HCT116 (cell line): ENCODE data around the gene GDNF. TPM values are rescaled to one million over a fixed set of nuclear protein-coding genes. Genes with fewer than 3 reads are reported as not detected.

Source experiments
- ATAC-seq: fragments of 200-7000 bp; cut with Tn5 transposase; 2 replicates; pipeline ENCODE4 v1.9.1; 2020; ENCODE audit warnings: mild to moderate bottlenecking, moderate library complexity
- BruUV-seq: library from RNA; stranded (reverse); fragments of 400-500 nt; replicated peaks from 2 replicates; lab custom pipeline; 2021; lab: Mats Ljungman, UMichigan
- CTCF ChIA-PET: fragments of 300-600 bp; sonication (Branson Sonifier 250); formaldehyde crosslinking; loops from one replicate; lab custom pipeline; 2021; ENCODE audit warnings: antibody characterized with exemption; lab: Charles Lee
- POLR2A ChIA-PET: fragments of 300-600, 350-600 bp; sonication (Branson Sonifier 250); formaldehyde crosslinking; loops from one replicate; lab custom pipeline; 2021; ENCODE audit warnings: antibody characterized with exemption; lab: Charles Lee
- RAD21 ChIA-PET, 2 experiments: fragments of 300-600 bp; sonication (Branson Sonifier 250); formaldehyde crosslinking; loops; one replicate each; lab custom pipeline; 2023; ENCODE audit warnings: low total read pairs in 2 of 2; ENCODE audit not compliant: uncharacterized antibody in 2 of 2, unreplicated experiment in 2 of 2, low non-redundant PET in 1 of 2; lab: Charles Lee
- DNase-seq: peaks from one replicate; pipeline ENCODE4 v3.0.0-alpha.2; 2010; ENCODE audit warnings: low read depth, low spot score
- H2AFZ ChIP-seq: fragments of 200-600 bp; shearing (Covaris generic), sonication (generic); 2 replicates; pipeline ENCODE4 v1.6.1; 2017; ENCODE audit warnings: low read depth, mixed run types, mixed read lengths, antibody characterized with exemption, low read length; ENCODE audit not compliant: poor library complexity, severe bottlenecking
- H3K27ac ChIP-seq: 2 replicates; pipeline ENCODE4 v1.5.1; 2012; ENCODE audit warnings: low read depth, low read length
- H3K27me3 ChIP-seq: fragments of 200-600 bp; sonication (generic); 2 replicates; pipeline ENCODE4 v1.6.1; 2016; ENCODE audit warnings: mixed run types, low read length, mixed read lengths; ENCODE audit not compliant: insufficient read depth
- H3K36me3 ChIP-seq, 2 experiments: fragments of 200-500 bp in 1 of 2; fragments of 200-600 bp in 1 of 2; sonication (Bioruptor generic) in 1 of 2; sonication (generic) in 1 of 2; 2 replicates each; pipeline versions ENCODE4 v1.5.1 to v1.6.1; 2014 to 2016; ENCODE audit warnings: low read length in 2 of 2, inconsistent platforms in 1 of 2, mixed read lengths in 1 of 2, mixed run types in 1 of 2; ENCODE audit not compliant: insufficient read depth in 2 of 2, control insufficient read depth in 1 of 2
- H3K4me1 ChIP-seq, 2 experiments: fragments of 200-600 bp in 1 of 2; sonication (generic) in 1 of 2; 2 replicates each; pipeline versions ENCODE4 v1.5.1 to v1.6.1; 2012 to 2017; ENCODE audit warnings: low read length in 2 of 2, inconsistent platforms in 1 of 2, mild to moderate bottlenecking in 1 of 2, mixed read lengths in 1 of 2, mixed run types in 1 of 2, moderate library complexity in 1 of 2; ENCODE audit not compliant: insufficient read depth in 2 of 2, control insufficient read depth in 1 of 2
- H3K4me2 ChIP-seq: fragments of 200-600 bp; sonication (generic); 2 replicates; pipeline ENCODE4 v1.6.1; 2017; ENCODE audit warnings: mixed run types, low read length, mixed read lengths
- H3K4me3 ChIP-seq, 2 experiments: fragments of 200-600 bp in 1 of 2; sonication (generic) in 1 of 2; replicated peaks in 1 of 2; 2 replicates each; pipeline ENCODE4 v1.5.1; 2011 to 2016; ENCODE audit warnings: low read length in 2 of 2, control low read depth in 1 of 2, low read depth in 1 of 2, mild to moderate bottlenecking in 1 of 2, mixed read lengths in 1 of 2, mixed run types in 1 of 2
- H3K79me2 ChIP-seq: fragments of 200-600 bp; sonication (generic); 2 replicates; pipeline ENCODE4 v1.6.1; 2017; ENCODE audit warnings: mild to moderate bottlenecking, mixed run types, low read length, moderate library complexity, mixed read lengths; ENCODE audit not compliant: insufficient read depth
- H3K9ac ChIP-seq: fragments of 200-600 bp; sonication (generic); 2 replicates; pipeline ENCODE4 v1.6.1; 2016; ENCODE audit warnings: low read length, mixed read lengths
- H3K9me2 ChIP-seq: fragments of 200-600 bp; sonication (generic), shearing (Covaris generic); 2 replicates; pipeline ENCODE4 v1.6.1; 2017; ENCODE audit warnings: mixed run types, mild to moderate bottlenecking, moderate library complexity; ENCODE audit not compliant: insufficient read depth
- H3K9me3 ChIP-seq, 2 experiments: fragments of 200-500 bp in 1 of 2; fragments of 200-600 bp in 1 of 2; sonication (Bioruptor generic) in 1 of 2; sonication (generic) in 1 of 2; 2 replicates each; pipeline ENCODE4 v1.6.1; 2014 to 2017; ENCODE audit warnings: low read length in 2 of 2, mixed read lengths in 2 of 2, inconsistent platforms in 1 of 2, low read depth in 1 of 2, mild to moderate bottlenecking in 1 of 2, mixed run types in 1 of 2, moderate library complexity in 1 of 2; ENCODE audit not compliant: control insufficient read depth in 1 of 2, insufficient read depth in 1 of 2
- H4K20me1 ChIP-seq: fragments of 200-600 bp; sonication (generic), shearing (Covaris generic); 2 replicates; pipeline ENCODE4 v1.6.1; 2017; ENCODE audit warnings: mixed run types, mild to moderate bottlenecking, moderate library complexity; ENCODE audit not compliant: insufficient read depth
- CBX3 ChIP-seq: IDR thresholded peaks from 2 replicates; pipeline ENCODE4 v1.6.1; 2012; ENCODE audit warnings: low read depth
- CEBPB ChIP-seq: IDR thresholded peaks from 2 replicates; pipeline ENCODE4 v1.6.1; 2012; ENCODE audit warnings: low read depth
- EGR1 ChIP-seq: IDR thresholded peaks from 2 replicates; pipeline ENCODE4 v1.6.1; 2012; ENCODE audit warnings: low read depth
- ELF1 ChIP-seq: IDR thresholded peaks from 2 replicates; pipeline ENCODE4 v1.6.1; 2012; ENCODE audit warnings: low read depth, borderline replicate concordance
- EZH2 ChIP-seq: fragments of 200-600 bp; sonication (generic); IDR thresholded peaks from 2 replicates; pipeline ENCODE4 v1.6.1; 2017; ENCODE audit warnings: antibody characterized with exemption, mixed run types
- JUND ChIP-seq: IDR thresholded peaks from 2 replicates; pipeline ENCODE4 v1.6.1; 2012
- MAX ChIP-seq: IDR thresholded peaks from 2 replicates; pipeline ENCODE4 v1.6.1; 2012
- POLR2A ChIP-seq: IDR thresholded peaks from 2 replicates; pipeline ENCODE4 v1.7.0; 2011; ENCODE audit warnings: borderline replicate concordance; ENCODE audit not compliant: insufficient read depth, insufficient read length; ENCODE audit errors: extremely low read depth
- POLR2AphosphoS5 ChIP-seq: IDR thresholded peaks from 2 replicates; pipeline ENCODE4 v1.6.1; 2011; ENCODE audit warnings: mild to moderate bottlenecking, low read depth, low read length, moderate library complexity
- SIN3A ChIP-seq: IDR thresholded peaks from 2 replicates; pipeline ENCODE4 v1.6.1; 2012; ENCODE audit warnings: low read depth
- ZFX ChIP-seq: fragments of 450-650 bp; IDR thresholded peaks from 2 replicates; pipeline ENCODE4 v1.6.1; 2017
- intact Hi-C: fragments of 100-400 bp; cut with micrococcal nuclease; formaldehyde crosslinking; loops from 2 replicates; pipeline ENCODE4 v1.10.0; 2022
- total RNA-seq: library from RNA; stranded (reverse); gene quantifications from one replicate; pipeline ENCODE4 v1.2.1, GENCODE V29; 2021; ENCODE audit not compliant: unreplicated experiment

Gene GDNF
- total RNA-seq, 1 experiment from 2014 or later, result not detected

GRCh38 chr5:37768371-37768770, 71.5 kb downstream of the GDNF start:
- Histone ChIP-seq H3K4me1 (no peaks in the 10 kb centered on the region; a peak in 1 of 4 replicates), H3K9ac (no peak overlapping the region), H3K4me3 (no peak overlapping the region), H3K9me3 (no peaks in the 10 kb centered on the region; a peak in 2 of 4 replicates), H4K20me1 (no peaks in the 10 kb centered on the region), H3K36me3 (no peaks in the 10 kb centered on the region), H2AFZ (no peak overlapping the region), H3K4me2 (no peak overlapping the region), H3K9me2 (no peaks in the 10 kb centered on the region), H3K27ac (no peak overlapping the region), H3K27me3 (no peaks in the 10 kb centered on the region), H3K79me2 (no peaks in the 10 kb centered on the region)
- no TSS peak for BruUV-seq
- no peak for TF ChIP-seq POLR2A
- no peak for TF ChIP-seq SIN3A
- no peak for TF ChIP-seq CEBPB
- TF ChIP-seq MAX, result no peak
- DNase-seq (no peak), ATAC-seq (no peak)
- intact Hi-C loops, result no loop called here
- RAD21 ChIA-PET, result no interaction called here
- POLR2A ChIA-PET, result no interaction called here
- CTCF ChIA-PET, result no interaction called here

GRCh38 chr5:37767961-37768360, 71.9 kb downstream of the GDNF start:
- CTCF ChIA-PET, result no interaction called here

More at GRCh38 chr5:37767961-37768360, 71.9 kb downstream of the GDNF start:
- no TSS peak for BruUV-seq
- Histone ChIP-seq H3K9me2 (no peaks in the 10 kb centered on the region), H3K4me3 (no peak overlapping the region), H3K79me2 (no peaks in the 10 kb centered on the region), H3K4me1 (no peaks in the 10 kb centered on the region; a peak in 1 of 4 replicates), H3K9ac (no peak overlapping the region), H3K36me3 (no peaks in the 10 kb centered on the region), H3K4me2 (no peak overlapping the region), H3K27ac (no peak overlapping the region), H4K20me1 (no peaks in the 10 kb centered on the region), H2AFZ (no peak overlapping the region), H3K9me3 (no peaks in the 10 kb centered on the region; a peak in 1 of 4 replicates), H3K27me3 (no peaks in the 10 kb centered on the region)
- ChIA-PET POLR2A (no interaction called here), RAD21 (no interaction called here)
- DNase-seq, result no peak
- TF ChIP-seq JUND (no peak), POLR2A (no peak), ELF1 (no peak), ZFX (no peak), POLR2AphosphoS5 (no peak), EGR1 (no peak), EZH2 (no peak), CBX3 (no peak)
- ATAC-seq, result no peak
- intact Hi-C loops, result no loop called here
